Measurements from ENCODE around the gene CAPN12.
A peak's percentile ranks its signal among the peaks of the same experiment; 100 is the strongest.
"Not testable (repeated sequence)": the region's sequence is repeated elsewhere in the genome, so short reads cannot be mapped to it uniquely, and the experiment has no call there.

CAPN12 gene, protein sequence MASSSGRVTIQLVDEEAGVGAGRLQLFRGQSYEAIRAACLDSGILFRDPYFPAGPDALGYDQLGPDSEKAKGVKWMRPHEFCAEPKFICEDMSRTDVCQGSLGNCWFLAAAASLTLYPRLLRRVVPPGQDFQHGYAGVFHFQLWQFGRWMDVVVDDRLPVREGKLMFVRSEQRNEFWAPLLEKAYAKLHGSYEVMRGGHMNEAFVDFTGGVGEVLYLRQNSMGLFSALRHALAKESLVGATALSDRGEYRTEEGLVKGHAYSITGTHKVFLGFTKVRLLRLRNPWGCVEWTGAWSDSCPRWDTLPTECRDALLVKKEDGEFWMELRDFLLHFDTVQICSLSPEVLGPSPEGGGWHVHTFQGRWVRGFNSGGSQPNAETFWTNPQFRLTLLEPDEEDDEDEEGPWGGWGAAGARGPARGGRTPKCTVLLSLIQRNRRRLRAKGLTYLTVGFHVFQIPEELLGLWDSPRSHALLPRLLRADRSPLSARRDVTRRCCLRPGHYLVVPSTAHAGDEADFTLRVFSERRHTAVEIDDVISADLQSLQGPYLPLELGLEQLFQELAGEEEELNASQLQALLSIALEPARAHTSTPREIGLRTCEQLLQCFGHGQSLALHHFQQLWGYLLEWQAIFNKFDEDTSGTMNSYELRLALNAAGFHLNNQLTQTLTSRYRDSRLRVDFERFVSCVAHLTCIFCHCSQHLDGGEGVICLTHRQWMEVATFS

DNA sequence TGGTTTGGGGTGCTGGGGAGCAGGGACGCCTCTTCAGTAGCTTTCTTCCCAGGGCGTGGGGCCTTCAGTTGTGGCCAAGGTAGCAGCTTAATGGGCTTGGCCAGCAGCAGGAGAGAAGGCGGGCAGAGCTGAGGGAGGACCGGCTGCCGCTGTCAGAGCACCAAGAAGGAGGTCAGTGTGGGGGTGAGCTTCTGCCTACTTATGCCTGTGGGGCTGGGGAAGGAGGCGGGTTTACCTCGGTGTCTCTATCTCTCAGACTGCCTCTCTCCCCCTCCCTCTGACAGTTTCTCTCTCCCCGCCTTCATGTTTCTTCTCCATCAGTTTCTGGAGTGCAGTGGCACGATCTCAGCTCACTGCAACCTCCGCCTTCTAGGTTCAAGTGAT, at the start of gene CAPN12:
Gene CAPN12 (minus strand): TSS at position 177 of the 384 bp plus-strand sequence. CDS start 309 bp downstream, outside the sequence.
- no peak for DNase-seq (ENCODE audit: low read depth)

DNA sequence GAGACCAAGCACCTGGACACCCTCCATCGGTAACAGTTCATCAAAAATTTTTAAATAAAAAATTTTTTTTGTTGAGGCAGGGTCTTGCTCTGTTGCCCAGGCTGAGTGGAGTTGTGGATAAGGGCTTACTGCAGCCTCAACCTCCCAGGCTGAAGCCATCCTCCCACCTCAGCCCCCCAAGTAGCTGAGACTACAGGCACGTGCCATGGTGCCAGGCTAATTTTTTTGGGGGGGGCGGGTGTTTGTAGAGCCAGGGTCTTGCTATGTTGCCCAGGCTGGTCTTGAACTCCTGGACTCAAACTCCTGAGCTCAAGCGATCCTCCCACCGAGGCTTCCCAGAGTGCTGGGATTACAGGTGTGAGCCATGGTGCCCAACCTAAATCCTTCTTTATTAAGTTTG, 49.4 kb upstream of the CAPN12 start:
- DNase-seq (ENCODE audit: low read depth), result no peak

DNA sequence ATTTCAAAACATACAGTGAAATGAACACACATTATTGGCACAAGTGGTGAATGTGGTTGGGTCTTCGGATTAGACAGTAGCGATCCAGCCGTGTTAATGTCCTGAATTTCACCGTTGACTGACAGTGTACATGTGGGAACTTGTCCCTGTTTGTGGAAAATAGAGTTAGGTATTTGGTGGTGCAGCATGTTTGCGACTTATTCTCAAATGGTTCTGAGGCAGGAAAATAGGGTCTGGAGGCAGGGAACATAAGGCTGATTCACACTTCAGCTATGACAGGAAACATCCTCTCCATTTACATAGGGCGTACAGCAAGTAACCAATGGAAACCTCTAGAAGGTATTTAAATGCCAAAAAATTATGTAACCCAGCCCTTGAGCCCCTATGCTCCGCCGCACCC, 48.9 kb upstream of the CAPN12 start:
- no peak for DNase-seq (ENCODE audit: low read depth)

DNA sequence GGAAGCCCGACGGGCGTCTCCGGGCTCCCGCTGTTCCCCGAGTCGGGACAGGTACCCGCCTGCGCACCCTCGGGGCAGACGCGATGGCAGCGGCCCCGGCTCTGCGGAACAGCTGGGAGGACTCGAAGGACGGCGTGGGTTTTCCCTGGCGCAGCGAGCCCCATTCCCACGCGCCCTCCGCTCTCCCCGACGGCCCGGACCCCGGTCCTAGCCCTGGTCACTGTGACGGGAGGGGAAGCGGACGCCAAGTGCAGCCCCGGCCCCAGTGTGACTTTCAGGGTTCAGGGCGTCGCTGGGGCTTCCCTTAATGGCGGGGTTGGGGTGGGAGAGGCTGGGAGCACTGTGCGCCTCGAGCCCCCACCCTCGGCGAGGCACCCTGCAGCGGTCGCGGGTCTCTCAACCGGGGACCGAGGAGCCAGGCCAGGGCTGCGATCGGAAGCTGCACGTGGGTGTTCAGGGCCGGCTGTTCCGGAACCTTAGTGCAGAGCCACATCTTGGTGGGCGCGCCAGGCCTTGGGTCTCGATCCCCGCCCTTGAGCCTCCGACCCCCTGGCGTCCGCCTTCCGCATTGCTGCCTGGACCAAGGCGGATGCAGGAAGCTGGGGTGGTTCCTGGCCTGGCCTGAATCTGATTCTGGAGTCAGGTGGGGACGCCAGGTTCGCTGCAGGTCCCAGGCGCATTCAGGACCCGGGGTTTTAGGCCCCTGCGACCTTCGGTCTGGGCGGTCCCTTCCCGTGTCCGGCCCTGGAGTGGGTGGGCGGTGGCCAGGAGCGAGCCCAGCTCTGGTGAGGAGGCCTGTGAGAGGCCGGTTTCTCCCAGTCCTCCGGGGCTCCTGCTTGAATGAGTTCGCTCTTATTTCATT, 48.2 kb upstream of the CAPN12 start:
- DNase-seq (ENCODE audit: low read depth), result peak; percentile 12

DNA sequence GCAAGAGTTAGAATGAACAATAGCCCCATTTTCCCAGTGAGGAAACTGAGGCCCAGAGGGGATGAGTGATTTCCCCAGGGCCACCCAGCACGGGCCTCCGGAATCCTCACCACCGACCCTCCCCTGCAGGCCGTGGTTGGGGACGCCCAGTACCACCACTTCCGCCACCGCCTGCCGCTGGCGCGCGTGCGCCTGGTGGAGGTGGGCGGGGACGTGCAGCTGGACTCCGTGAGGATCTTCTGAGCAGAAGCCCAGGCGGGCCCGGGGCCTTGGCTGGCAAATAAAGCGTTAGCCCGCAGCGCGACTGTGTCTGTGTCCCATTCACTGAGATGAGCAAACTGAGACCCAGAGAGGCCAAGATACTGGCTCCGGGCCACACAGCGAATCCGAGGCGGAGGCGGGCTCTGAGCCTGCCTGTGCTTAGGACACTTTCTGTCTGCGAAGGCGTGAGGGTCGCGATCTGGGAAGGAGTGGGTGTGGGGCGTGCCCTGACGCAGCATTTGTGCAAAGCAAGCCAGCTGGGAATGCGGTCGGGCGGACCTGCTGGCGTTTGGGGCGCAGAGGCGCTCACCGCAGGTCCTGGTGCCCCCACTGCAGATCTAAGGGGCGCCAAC, 47.3 kb upstream of the CAPN12 start:
- not testable (repeated sequence) for DNase-seq (ENCODE audit: low read depth)

DNA sequence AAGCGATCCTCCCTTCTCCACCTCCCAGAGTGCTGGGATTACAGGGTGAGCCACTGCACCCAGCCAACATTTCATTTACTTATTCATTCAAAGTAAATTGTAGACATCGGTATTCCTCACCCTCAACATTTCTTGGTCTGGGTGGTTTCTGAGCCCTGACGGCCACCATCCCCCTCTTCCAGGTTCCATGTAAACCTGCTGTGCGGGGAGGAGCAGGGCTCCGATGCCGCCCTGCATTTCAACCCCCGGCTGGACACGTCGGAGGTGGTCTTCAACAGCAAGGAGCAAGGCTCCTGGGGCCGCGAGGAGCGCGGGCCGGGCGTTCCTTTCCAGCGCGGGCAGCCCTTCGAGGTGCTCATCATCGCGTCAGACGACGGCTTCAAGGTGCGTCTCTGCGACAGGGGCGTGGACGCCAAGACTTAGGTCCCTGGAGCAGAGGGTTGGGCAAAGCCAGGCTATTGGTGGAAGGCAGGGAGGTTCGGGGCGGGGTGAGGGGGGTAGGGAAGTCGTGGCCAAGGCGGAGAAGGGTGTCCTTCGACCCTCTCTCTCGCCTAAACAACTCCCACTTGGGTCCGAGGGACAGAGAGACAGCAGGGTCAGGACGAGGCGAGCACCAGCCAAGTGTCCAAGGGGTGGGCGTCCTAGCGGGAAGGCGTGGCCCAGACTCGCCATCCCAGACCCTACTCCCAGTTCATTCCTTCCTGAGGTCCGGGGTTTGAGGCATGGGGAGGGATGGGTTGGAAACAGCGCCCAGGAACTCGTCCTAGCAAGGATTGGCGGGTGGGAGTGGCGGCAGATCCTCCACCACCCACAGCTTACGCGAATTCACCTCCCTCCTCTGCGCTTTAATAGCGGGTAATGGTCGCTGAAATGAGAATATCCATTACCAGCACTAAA, 46.5 kb upstream of the CAPN12 start:
- not testable (repeated sequence) for DNase-seq (ENCODE audit: low read depth)

DNA sequence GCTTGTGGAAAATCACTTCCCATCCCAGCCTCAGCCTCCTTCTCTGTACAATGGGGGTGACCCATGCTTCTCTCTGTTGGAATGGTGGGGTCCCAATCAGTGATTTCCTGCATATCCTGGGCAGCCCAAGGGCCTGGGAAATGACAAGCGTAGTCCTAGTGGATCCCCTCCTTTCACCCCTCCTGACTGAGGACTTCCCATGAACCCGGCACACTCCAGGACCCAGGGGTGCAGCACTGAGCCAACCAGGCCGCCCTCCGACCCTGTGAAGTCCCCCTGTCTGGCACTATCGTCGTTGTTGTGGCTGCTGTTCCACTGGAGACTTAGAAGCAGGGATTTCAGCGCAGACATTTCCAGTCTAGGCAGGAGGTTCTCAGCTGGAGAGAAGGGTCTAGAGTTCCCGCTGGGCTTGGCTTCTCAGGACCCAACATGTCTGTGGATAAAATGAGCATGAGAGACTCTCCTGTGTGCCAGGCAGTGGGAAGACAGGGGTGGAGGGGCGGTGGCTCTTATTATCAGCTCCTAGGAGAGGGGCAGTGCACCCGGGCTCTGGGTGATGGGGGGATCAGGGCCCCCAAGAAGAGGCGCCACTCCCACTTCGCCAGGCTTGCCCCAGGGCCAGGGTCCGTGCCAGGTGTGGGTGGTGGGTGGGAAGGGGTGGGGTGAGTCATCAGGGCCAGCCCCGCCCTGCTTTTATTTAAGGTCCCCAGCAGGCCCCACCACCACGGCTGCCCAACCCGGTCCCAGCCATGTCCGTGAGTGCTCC, 44.4 kb upstream of the CAPN12 start, which contains the start of gene LGALS7B:
Gene LGALS7B (plus strand): TSS at position 723 of the 766 bp plus-strand sequence. CDS start 27 bp downstream, at position 750.
- no peak for DNase-seq (ENCODE audit: low read depth)

DNA sequence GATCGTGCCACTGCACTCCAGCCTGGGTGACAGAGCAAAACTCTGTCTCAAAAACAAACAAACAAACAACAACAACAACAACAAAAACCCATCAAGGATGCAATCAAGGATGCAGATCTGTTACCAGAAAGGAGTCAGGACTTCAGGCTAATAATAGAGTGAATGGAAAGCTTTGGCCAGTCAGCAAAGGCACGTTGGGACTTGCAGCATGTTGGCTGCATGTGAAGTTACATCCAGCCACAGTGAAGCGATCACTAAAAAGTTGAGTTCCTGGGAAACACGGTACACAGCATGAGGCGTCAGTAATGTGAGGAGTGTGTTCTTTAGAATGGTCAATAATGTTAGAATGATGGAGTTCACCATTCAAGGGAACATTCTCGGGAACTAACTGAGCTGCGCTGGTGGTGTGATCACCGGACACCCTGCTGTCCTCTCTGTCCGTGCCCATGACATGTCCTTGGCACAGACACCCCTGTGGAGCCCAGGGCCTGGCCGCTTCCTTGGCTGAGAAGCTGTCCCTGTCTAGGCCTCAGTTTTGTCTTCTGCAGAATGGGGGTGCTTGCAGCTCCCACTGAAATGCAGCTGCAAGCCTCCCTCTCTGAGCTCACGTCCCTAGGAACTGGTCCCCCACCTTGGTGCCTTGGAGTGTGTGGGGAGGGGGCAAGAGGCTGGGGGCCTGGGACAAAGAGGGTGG, 42.4 kb upstream of the CAPN12 start:
- no peak for DNase-seq (ENCODE audit: low read depth)

DNA sequence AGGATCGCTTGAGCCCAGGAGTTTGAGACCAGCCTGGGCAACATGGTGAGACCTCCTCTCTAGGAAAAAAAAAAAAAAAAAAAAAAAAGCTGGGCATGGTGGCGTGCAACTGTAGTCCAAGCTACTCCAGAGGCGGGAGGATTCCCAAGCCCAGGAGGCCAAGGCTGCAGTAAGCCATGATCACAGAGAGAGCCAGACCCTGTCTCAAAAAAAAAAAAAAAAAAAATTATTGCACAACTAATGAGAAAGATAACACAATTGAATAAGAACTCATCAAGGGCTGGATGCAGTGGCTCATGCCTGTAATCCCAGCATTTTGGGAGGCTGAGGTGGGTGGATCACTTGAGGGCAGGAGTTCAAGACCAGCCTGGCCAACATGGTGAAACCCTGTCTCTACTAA, 41.8 kb upstream of the CAPN12 start:
- DNase-seq (ENCODE audit: low read depth), result not testable (repeated sequence)

DNA sequence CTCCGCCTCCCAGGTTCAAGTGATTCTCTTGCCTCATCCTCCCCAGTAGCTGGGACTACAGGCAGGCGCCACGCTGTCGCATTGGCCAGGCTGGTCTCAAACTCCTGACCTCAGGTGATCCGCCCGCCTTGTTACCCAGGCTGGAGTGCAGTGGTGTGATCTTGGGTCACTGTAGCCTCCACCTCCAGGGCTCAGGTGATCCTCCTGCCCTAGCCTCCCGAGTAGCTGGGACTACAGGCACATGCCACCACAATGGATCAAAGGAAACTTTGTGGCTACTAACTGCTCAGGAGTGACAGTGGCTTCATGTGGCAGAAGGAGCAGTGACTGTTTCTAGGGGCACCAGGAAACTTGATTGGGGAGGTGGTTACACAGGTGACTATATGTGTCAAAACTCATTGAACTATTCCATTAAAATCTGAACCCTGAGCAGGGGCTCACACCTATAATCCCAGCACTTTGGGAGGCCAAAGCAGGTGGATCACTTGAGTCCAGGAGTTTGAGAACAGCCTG, 41.0 kb upstream of the CAPN12 start:
- no peak for DNase-seq (ENCODE audit: low read depth)

DNA sequence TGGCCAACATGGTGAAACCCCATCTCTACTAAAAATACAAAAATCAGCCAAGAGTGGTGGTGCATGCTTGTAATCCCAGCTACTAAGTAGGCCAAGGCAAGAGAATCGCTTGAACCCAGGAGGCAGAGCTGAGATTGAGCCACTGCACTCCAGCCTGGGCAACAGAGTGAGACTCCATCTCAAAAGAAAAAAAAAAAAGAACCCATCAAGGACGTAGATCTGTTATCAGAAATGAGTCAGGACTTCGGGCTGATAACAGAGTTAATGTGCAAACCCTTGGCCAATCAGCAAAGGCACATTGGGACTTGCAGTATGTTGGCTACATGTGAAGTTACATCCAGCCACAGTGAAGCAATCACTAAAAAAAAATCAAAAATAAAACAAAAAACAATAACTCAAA, 40.0 kb upstream of the CAPN12 start:
- DNase-seq (ENCODE audit: low read depth), result no peak

DNA sequence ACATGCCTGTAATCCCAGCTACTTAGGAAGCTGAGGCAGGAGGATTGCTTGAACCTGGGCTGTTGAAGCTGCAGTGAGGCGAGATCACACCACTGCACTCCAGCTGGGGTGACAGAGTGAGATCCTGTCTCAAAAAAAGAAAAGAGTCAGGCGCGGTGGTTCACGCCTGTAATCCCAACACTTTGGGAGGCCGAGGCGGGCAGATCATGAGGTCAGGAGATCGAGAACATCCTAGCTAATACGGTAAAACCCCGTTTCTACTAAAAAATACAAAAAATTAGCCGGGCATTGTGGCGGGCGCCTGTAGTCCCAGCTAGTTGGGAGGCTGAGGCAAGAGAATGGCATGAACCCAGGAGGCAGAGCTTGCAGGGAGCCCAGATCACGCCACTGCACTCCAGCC, 37.9 kb upstream of the CAPN12 start:
- not testable (repeated sequence) for DNase-seq (ENCODE audit: low read depth)

DNA sequence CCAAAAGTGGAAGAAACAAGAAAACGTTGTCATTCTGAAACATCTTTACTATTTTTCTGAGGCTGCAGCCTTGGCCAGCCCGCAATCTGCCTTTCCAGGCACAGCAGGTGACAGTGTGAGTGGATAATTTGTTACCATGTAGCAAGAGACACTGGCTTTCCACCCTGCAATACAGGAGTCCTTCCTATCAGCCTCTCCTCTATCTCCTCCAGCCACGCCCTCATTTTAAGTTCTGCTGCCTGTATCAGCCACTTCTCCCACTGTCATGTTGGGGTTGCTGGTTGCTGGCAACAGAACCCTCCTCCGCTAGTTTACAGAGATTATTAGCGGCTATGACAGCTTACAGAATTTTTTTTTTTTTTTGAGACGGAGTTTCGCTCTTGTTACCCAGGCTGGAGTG, 36.8 kb upstream of the CAPN12 start:
- no peak for DNase-seq (ENCODE audit: low read depth)

DNA sequence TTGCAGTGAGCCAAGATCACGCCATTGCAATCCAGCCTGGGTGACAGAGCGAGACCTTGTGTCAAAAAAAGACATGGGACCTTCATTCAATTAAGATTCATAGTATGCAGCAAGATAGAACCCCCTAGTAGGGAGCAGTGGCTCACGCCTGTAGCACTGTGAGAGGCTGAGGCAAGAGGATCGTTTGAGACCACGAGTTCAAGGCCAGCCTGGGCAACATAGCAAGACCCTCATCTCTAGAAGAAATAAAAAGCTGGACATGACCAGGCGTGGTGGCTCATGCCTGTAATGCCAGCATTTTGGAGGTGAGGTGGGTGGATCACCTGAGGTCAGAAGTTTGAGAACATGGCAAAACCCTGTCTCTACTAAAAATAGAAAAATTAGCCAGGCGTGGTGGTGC, 36.2 kb upstream of the CAPN12 start:
- DNase-seq (ENCODE audit: low read depth), result no peak

DNA sequence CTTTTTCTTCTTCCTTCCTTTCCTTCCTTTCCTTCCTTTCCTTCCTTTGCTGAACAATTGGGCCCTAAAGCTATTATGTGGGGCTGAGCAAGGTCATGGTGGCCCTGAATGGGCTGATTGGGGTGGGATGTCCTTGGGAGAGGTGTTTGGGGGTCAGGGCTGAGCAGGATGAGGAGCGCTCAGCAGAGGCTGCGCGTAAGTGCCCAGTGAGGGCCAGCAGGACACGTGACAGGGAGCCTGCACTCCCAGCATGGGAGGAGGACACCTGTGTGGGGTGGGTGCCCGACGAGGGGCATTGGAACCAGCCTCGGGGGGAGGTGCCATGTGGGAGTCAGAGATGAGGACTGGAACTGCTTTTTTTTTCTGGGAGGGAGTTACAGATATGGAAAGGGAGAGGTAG, 34.5 kb upstream of the CAPN12 start:
- DNase-seq (ENCODE audit: low read depth), result no peak

DNA sequence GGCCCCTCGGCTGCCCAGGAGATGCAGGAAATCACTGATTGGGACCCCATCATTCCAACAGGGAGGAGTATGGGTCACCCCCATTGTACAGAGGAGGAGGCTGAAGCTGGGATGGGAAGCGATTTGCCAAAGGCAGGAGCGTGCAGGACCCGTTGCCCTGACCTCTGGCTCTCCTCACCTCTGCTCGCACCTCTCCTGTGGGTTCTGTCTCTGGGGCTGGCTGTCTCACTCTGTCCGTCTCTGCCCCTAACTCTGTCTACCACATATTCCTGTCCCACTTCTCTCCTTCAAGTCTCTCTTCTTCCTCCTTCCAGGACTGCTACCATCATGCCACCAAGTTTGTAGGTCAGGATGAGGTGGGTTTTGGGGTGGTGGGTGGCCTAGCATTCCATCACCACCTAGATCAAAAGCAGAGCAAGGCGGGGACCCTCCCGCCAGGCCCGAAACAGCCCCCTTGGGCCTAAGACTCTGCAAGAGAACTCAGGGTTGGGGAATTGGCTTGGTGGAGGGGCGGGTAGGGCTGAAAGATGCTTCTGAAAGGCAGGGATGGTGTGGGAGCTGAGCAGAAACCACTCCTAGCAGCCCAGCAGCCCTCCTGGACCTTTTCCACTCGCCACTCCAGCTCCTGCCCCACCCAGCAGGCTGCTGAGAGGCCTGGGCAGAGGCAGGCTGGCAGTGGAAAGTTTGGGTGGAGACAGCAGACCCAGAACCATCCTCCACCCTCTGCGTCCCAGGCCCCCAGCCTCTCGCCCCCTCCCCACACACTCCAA, 30.1 kb upstream of the CAPN12 start:
- DNase-seq (ENCODE audit: low read depth), result no peak

DNA sequence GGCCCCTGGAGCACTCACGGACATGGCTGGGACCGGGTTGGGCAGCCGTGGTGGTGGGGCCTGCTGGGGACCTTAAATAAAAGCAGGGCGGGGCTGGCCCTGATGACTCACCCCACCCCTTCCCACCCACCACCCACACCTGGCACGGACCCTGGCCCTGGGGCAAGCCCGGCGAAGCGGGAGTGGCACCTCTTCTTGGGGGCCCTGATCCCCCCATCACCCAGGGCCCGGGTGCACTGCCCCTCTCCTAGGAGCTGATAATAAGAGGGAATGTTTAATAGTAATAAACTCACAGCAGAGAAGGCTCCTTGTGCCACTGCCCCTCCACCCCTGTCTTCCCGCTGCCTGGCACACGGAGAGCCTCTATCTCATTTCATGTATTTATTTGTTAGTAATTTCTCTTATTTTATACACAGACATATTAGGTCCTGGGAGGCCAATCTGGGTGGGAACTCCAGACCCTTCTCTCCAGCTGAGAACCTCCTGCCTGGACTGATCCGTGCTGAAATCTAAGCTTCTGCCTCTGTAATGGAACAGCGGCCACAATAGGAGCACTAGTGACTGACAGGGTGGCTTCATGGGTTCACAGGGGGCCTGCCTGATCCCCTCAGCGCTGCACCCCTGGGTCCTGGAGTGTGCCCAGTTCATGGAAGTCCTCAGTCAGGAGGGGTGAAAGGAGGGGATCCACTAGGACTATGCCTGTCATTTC, 29.3 kb upstream of the CAPN12 start, which contains the start of gene LGALS7:
Gene LGALS7 (minus strand): TSS at position 49 of the 709 bp plus-strand sequence. CDS start 25 bp downstream, at position 24.
- DNase-seq (ENCODE audit: low read depth), result no peak

DNA sequence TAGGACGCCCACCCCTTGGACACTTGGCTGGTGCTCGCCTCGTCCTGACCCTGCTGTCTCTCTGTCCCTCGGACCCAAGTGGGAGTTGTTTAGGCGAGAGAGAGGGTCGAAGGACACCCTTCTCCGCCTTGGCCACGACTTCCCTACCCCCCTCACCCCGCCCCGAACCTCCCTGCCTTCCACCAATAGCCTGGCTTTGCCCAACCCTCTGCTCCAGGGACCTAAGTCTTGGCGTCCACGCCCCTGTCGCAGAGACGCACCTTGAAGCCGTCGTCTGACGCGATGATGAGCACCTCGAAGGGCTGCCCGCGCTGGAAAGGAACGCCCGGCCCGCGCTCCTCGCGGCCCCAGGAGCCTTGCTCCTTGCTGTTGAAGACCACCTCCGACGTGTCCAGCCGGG, 27.3 kb upstream of the CAPN12 start:
- DNase-seq (ENCODE audit: low read depth), result not testable (repeated sequence)
